ENCODE data around the gene HEPACAM.

HEPACAM gene

GRCh38 chr11:124884869-124885479, 50.9 kb downstream of the HEPACAM start:
- DNase-seq (ENCODE audit: low spot score): no peak

GRCh38 chr11:124884340-124884739, 51.5 kb downstream of the HEPACAM start:
- no peak for DNase-seq (ENCODE audit: low spot score)

GRCh38 chr11:124882339-124883071, 53.3 kb downstream of the HEPACAM start:
- DNase-seq (ENCODE audit: low spot score): no peak

GRCh38 chr11:124880958-124881357, 54.9 kb downstream of the HEPACAM start:
- DNase-seq (ENCODE audit: low spot score): no peak

GRCh38 chr11:124880290-124880611, 55.6 kb downstream of the HEPACAM start:
- no peak for DNase-seq (ENCODE audit: low spot score)

- DNase-seq (ENCODE audit: low spot score): no peak
Measured at GRCh38 chr11:124879493-124880289, 56.2 kb downstream of the HEPACAM start.

- no peak for DNase-seq (ENCODE audit: low spot score)
Measured at GRCh38 chr11:124878759-124879492, 56.9 kb downstream of the HEPACAM start.

- DNase-seq (ENCODE audit: low spot score): no peak
Measured at GRCh38 chr11:124877910-124878758, 57.7 kb downstream of the HEPACAM start.

GRCh38 chr11:124877631-124877909, 58.3 kb downstream of the HEPACAM start:
- DNase-seq (ENCODE audit: low spot score): no peak

GRCh38 chr11:124876818-124877630, 58.8 kb downstream of the HEPACAM start:
- no peak for DNase-seq (ENCODE audit: low spot score)

GRCh38 chr11:124875943-124876817, 59.7 kb downstream of the HEPACAM start:
- peak; percentile 91 for DNase-seq (ENCODE audit: low spot score)

GRCh38 chr11:124875401-124875800, 60.4 kb downstream of the HEPACAM start:
- no peak for DNase-seq (ENCODE audit: low spot score)

- DNase-seq (ENCODE audit: low spot score): no peak
Measured at GRCh38 chr11:124874571-124875255, 61.1 kb downstream of the HEPACAM start.

- DNase-seq (ENCODE audit: low spot score): no peak
Measured at GRCh38 chr11:124873951-124874350, 61.9 kb downstream of the HEPACAM start.

GRCh38 chr11:124872741-124873140, 63.1 kb downstream of the HEPACAM start:
- no peak for DNase-seq (ENCODE audit: low spot score)

GRCh38 chr11:124872280-124872679, 63.6 kb downstream of the HEPACAM start:
- no peak for DNase-seq (ENCODE audit: low spot score)

- no peak for DNase-seq (ENCODE audit: low spot score)
Measured at GRCh38 chr11:124870430-124870829, 65.4 kb downstream of the HEPACAM start.

GRCh38 chr11:124869856-124870387, 65.9 kb downstream of the HEPACAM start:
- no peak for DNase-seq (ENCODE audit: low spot score)

GRCh38 chr11:124869331-124869730, 66.5 kb downstream of the HEPACAM start:
- no peak for DNase-seq (ENCODE audit: low spot score)

All from AG08395 (cell line).